Adrenal gland (tissue), 5 donors: ENCODE data around the gene SOX13.

Source experiments
- POLR2A ChIP-seq, 2 donors: fragments of 450-650 bp; IDR thresholded peaks; one replicate each; pipeline ENCODE4 v1.6.1; 2017; ENCODE audit warnings: antibody characterized with exemption in 2 of 2, mild to moderate bottlenecking in 2 of 2, moderate library complexity in 1 of 2
- TF ChIP-seq, protein P1 (sequence below), 6 experiments: fragments of 450-650 bp in 4 of 6; fragments of 200-600 bp in 2 of 6; sonication (generic) in 1 of 6; IDR thresholded peaks; 1 replicate in 5 of 6; 2 replicates in 1 of 6; pipeline versions ENCODE4 v1.5.1 to v1.8.0; 2016 to 2021; ENCODE audit warnings: antibody characterized with exemption in 6 of 6, mild to moderate bottlenecking in 2 of 6, moderate library complexity in 1 of 6
- donor health status: DM: no; HTN: no; CAD: no.

DNA sequence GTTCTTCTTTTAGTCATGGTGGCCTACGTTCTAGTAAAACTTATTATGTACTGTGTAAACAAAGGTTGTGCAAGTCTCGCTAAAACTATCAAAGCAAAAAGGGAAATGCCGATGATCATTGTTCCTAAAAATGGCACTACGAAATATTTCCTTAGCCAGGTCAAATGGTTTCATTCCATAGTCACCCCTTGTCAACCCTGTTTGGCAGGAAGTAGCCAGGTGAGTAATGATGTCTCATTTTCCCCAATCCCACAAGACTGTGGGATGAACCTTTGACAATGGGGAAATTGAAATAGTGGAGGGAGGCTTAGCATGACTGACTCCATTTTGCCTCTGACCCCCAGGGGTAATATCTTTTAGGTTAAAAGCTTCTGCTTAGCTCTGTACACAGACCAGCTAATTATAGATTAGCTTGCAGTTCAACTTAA, 98.8 kb downstream of the SOX13 start:
- TF ChIP-seq, protein P1, sequence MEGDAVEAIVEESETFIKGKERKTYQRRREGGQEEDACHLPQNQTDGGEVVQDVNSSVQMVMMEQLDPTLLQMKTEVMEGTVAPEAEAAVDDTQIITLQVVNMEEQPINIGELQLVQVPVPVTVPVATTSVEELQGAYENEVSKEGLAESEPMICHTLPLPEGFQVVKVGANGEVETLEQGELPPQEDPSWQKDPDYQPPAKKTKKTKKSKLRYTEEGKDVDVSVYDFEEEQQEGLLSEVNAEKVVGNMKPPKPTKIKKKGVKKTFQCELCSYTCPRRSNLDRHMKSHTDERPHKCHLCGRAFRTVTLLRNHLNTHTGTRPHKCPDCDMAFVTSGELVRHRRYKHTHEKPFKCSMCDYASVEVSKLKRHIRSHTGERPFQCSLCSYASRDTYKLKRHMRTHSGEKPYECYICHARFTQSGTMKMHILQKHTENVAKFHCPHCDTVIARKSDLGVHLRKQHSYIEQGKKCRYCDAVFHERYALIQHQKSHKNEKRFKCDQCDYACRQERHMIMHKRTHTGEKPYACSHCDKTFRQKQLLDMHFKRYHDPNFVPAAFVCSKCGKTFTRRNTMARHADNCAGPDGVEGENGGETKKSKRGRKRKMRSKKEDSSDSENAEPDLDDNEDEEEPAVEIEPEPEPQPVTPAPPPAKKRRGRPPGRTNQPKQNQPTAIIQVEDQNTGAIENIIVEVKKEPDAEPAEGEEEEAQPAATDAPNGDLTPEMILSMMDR (IDR thresholded peaks at IDR 0.05), result no peak
- no peak for TF ChIP-seq POLR2A (IDR thresholded peaks at IDR 0.05)
